NCI-H526 (cell line): ENCODE results near the gene LMO7.
"Not testable (repeated sequence)": the region's sequence is repeated elsewhere in the genome, so short reads cannot be mapped to it uniquely, and the experiment has no call there.

Experiments used
- DNase-seq, 2 experiments: peaks; one replicate each; lab custom pipeline; 2025; lab: John Stamatoyannopoulos, UW

The LMO7 gene

DNA sequence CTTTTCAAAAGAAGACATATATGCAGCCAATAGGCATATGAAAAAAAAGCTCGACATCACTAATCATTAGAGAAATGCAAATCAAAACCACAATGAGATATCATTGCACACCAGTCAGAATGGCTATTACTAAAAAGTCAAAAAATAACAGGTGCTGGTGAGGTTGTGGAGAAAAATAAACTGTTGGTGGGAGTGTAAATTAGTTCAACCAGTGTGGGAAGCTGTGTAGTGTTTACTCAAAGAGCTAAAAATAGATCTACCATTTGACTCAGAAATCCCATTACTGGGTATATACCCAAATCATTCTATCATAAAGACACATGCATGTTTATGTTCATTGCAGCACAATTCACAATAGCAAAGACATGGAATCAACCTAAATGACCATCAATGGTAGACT, 106.9 kb downstream of the LMO7 start:
- DNase-seq, result not testable (repeated sequence)

DNA sequence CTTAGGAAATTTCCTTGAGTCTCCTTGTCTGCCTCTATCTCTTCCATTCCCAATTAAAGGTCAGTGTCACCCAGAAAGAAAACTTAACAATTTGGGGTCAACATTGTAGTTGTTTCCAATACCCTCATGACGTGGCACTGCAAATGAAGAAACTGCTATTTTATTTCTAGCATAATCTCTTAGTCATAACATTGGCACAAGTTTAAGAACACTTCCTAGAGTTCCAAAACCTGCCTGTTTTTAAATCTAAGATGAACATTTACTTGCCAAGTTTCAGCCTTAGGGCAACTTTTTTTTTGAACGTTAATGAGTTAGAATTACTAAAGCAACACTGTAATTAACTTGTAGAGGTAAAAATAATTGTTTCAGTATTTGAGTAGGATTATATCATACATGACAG, 108.0 kb downstream of the LMO7 start:
- no peak for DNase-seq

DNA sequence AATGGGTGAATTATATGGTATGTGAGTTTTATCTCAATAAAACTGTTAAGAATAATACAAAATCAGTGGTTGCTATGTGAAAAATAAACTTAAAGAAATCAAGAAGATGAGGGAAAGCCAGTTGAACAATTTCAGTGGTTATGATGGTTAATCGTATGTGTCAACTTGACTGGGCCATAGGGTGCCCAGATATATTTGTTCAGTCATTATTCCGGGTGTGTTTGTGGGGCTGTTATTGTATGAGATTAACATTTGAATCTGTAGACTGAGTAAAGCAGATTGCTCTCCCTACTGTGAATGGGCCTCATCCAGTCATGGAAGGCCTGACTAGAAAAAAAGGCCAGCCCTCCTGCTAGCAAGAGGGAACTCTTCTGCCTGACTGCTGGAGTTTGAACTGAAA, 109.3 kb downstream of the LMO7 start:
- no peak for DNase-seq

DNA sequence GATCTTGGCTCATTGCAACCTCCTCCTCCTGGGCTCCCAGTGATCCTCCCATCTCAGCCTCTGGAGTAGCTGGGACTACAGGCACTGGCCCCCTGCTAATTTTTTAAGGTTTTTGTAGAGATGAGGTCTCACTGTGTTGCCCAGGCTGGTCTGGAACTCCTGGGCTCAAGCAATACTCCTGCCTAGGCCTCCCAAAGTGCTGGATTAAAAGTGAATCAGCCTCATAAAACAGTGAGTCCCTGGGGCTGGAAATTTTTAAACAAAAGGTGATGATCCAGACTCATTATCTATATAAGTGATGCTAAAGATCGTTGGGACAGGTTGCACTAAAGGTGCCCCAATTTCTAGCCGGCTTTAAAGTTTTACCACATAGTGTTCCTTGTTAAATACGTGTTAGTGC, 112.7 kb downstream of the LMO7 start:
- DNase-seq, result no peak

DNA sequence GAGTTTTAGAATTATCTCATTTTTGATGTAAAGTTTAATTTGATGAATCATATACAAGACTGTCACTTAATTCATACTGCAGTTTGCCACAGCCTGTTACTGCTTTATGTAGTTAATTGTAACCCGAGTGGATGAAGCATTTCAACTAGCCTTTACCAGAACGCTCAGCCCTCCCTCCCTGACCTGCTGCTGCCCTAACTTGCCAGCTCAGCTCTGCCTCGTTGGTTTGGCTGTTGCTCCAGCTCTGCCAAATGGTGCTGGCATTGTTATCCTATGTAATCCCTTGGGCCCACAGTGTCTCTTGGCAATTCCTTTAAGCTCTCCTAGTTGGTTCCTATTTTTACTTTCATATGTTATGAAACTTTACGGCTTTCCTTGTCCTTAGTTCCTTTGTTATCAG, 113.3 kb downstream of the LMO7 start:
- DNase-seq, result peak; percentile 20 to 49

DNA sequence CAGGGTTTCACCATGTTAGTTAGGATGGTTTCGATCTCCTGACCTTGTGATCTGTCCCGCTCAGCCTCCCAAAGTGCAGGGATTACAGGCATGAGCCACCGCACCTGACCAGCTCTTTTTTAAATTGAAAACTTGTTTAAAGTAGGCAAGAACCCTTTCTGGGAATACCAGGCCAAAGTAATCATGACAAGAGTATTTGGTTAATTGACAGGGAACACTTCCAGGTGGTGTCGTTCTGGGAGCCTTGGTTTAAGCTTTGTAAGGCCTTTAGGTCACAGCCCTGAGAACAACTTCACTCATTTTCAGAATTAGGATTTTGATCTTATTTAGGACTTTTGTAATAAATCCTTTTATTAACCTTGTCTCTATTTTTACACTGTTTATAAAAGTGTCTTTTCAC, 115.2 kb downstream of the LMO7 start:
- DNase-seq, result no peak

DNA sequence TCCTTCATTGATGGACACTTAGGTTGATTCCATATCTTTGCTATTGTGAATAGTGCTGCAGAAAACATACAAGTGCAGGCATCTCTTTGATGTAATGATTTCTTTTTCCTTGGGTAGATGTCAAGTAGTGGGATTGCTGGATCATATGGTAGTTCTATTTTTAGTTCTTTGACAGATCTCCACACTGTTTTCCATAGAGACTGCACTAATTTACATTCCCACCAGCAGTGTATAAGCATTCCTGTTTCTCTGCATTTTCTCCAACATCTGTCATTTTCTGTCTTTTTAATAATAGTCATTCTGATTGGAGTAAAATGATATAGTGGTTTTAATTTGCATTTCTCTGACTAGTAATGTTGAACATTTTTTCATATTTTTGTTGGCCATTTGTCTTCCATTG, 116.7 kb downstream of the LMO7 start:
- DNase-seq, result no peak

DNA sequence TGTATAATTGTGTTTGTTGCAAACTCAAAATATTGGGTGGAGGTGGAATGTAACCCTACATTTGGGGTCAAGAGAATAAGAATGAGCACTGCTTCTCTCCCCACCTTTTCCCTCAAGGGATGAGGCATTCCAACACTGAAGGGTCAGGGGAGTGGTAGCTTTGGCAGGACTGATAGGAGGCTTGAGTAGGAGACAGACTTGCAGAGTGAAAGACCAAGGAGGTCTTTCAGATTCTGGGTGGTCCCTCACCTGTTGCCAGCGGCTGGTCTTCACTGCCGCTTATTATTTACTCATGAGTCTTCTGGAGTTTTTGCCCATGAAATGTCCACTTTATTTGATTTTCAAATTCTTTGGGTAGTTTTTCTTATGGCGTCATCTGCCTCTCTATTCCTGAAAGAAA, 118.8 kb downstream of the LMO7 start:
- no peak for DNase-seq

DNA sequence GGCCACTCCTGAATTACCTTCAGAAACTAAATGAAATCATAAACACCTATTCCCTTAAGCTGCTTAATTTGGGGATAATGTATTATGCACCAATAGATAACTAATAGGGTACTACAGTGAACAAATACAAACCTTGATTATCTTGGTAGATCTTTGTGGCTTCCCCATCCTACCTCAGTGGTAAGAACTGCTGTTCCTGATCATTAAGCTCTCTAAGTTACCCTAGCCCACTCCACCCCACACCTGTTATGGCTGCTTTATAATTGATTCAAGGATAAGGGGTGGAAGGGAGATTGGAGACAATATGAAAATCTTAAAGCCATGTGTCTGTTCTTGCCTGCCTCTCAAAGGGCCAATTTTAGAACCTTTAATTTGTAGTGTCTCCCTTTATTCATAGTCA, 121.2 kb downstream of the LMO7 start:
- DNase-seq, result no peak

DNA sequence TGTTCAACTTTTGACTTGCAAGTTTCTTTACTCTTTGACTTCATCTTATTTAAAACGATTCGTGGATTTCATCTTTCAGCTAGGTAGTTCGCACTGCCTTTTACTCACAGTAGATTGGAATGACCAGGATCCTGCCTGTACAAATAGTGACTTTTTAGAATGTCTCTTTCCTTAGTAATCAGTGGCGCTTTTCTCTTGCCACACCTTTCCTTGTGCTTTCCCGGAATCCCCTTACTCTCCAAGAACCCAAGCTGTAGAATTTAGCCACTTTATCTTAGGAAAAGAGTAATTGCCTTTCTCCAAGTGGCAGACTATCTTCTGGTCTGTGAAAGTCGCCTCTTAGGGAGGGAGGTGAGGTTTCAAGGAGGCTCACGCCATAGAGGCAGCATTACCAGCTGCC, 123.4 kb downstream of the LMO7 start:
- DNase-seq, result no peak

DNA sequence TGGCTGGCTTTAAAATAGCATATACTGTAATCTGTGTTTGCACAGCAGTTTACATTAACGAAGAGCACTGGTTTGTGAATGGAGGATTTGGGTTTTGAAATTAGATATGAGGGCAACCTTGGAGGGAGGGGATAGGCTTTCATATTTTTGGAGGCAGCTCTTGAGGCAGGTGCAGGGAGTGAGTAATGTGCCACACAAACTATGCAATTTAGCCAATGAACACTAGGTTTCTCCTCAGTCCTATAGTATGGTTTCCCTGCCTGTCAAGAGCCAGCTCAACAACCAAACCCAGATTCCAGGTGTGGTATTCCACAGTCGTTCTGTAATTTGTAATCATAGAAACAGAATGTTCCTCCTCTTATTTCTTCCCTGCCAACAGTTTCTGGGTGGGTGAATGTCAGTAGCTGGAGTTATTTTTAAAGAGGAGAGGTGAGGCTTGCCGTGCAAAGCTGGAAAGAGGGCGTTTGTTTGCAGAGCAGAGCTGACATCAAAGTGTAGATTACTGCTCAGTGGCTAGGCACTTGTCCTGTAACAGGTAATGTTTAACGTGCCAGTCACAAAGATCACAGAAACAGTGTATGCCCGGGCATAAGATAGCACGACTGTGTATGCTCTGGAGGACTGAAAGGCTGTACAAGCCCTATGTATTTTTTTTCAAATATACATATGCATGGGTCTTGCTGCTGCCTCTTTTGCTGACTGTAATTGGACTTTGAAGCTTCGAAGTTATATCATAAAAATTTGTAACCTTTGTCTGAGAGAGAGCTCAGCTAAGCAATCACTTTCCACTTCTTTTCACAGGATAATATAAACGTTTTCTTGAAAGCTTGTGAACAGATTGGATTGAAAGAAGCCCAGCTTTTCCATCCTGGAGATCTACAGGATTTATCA, 124.2 kb downstream of the LMO7 start:
- DNase-seq, result peak; percentile 48 to 74

DNA sequence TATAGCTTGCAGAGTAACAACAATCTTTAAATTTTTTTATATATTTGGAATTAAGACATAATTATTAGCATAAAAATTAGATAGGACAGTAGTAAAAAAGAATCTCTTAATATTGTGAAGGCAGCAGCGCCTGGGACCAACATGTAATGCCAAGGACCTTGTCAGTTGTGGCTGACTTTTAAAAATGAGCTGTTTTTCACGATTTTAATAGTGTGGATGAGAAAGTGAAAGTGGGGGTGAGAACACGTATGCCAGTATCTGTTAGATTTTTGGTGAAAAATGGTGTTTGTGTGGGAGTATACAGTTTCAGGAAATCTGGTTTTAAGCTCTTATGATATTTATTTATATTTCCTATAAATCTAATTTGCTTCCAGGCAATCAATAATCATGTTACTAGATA, 125.2 kb downstream of the LMO7 start:
- DNase-seq, result no peak

DNA sequence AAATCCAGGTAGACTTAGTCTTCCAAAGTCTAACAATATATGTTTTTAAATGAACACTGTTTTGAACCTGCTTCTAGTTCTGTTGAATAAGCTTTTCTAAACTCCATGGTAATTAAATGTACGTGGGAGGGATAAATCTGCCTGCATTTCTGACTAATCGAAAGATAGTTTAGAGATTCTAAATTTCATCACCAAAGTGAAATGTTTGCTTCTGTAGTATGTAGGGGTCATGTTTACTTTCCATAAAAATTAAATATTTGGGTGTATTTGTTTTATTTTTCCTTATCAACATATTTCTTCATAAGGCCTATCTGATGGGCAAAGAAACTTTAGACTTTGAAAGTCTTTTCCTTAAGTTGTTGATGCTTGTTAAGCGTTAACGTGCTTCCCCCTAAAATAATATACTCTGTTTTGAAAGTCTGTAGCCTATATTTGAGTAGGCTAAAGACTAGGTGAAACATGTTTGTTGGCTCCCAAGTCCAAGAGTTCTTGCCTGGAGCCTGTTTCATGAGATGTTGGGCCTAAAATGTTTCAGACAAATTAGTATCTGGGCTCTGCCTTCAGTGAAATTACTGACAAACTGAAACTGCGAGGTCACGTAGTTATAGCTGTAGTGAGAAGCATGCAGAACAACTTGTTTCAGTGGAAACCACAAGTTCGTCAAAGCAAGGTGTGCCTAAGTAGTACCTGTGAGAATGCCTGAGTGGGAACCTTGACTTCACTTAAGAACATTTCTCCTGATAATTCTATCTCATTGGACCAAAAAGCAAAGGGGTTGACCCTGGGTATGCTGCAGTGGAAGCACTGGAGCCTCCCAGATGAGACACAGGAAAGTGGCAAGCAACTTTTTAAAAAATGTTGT, 126.2 kb downstream of the LMO7 start:
- no peak for DNase-seq

DNA sequence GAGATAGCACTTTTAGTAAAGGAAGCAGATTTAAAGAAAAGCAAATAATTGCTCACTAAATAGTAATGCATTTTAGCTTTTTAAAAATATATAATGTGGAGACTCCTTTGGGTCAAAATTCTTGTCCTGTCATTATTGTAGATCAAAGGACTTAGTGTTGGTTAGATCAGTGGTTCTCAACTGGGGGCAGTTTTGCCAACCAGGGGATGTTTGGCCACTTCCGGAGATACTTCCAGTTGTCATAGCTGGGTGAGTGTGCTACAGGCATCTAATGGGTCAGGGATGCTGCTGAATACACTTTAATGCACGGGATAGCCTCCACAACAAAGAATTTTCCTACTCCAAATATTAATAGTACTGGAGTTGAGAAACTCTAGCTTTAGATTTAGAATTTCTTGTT, 126.8 kb downstream of the LMO7 start:
- DNase-seq, result no peak

DNA sequence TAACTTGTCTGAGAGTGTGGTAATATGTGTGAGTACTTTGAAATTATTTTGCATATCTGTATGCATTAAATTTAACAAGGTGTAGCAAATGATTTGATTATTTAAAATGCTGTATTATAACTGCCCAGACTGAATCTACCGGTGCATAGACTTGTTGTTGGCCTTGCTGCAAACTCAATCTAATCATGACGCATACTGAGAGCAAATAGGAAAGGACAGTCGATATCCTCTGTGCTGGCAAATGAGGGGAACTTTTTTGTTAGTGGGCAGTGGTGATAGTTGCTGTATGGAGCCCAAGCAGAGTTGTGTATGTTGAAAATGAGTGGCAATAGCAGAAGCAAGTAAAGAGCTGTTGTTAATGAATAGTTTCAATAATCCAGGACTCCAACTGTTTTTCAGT, 127.4 kb downstream of the LMO7 start:
- peak in 1 of 2 experiments; percentile 33 for DNase-seq

DNA sequence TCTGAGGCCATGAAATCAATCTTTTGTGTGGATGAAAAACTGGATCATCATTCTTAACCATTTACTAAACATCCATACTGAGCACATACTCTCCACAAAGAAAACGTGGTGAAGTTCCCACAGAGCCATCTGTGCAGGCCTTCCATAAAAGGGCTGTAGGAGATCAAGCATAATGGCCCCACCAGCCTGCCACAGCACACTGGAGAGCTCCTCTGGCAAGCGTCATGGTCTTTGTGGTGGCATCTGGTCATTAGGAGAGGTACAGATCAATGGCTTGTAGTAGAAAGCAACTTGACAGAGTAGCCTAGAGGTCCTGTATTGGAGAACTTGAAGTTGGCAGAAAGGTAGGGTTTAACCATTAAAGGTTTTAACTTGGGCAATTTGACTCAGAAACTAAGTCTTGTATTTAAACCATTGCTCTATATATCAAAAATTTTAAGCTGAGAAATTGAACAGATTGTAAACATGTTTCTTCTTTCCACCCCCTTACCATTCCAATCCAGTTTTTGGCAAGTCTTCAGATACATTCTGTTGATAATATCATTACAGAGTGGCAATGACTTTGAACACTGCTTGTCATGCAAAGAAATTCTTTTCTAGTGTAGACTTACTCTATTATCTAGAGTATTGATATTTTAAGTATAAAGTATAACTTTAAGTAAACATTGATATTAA, 128.3 kb downstream of the LMO7 start:
- DNase-seq, result no peak

DNA sequence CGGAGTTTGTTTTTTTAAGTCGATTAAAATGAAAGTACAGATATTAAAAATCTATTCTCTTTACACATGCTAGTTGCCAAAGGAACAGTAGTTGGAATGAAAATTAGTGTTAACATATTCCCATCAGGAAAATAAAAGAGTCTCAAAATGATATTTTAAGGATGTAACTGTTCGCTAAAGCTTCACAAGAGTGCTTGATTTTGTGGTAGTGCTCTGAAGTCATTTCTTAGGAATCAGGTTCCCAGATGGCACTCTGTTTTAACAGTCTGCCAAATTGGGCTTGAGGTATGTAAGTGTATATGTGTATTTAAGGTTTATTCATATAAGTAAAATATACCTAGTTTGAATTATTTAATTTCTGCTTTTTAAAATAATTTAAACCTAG, 128.8 kb downstream of the LMO7 start:
- DNase-seq, result no peak

DNA sequence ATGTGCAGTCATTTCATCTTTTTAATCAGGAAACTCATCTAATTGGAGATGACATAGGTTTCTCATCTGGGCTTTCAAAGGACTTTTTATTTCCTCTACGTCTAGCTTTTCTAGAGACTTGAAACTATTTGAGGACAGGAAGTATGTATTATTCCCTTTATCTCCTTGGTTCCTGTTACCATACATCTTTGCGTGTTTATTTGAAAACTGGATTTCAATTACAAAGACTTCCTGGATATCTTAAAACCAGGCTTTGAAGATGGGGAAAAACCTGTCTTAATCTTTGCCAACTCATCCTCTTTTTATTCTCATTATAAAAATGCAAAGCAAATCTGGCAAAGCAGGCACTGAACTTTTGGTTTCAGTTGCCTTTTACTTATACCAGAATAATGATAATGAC, 130.5 kb downstream of the LMO7 start:
- DNase-seq, result no peak

DNA sequence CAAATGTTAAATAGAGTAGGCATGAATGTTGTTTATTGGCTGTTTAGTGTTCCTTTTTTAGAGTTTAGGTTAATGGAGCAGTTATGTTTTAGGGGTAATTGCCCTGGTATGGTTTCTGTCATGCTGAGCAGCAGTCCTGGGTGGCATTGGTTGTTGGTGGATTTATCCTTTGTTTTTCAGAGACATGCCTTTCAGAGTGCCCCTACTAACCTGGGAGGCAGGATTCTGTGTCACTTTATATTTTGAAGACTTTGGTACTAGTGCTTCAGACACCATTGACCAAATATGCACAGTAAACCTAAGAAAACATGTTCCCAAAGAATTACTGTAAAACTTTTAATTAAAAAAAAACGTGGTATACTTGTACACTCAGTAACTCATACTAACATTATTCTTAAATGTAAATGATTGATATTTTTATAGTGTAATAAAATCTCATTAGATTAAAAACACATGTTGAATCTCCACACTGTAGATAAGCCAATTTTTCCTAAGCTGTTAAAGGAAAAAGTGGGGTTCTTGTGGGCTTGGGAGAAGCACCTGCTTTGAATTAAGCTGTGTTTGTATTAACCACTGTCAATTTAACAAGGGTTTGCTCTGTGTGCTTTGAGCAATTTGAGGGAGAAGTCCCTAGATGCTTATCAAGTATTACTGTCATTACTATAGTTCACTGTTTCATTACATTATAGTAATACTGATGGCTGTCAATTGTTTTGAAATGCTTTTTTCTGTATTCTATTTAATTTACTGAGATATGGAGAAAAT, 133.2 kb downstream of the LMO7 start:
- no peak for DNase-seq

DNA sequence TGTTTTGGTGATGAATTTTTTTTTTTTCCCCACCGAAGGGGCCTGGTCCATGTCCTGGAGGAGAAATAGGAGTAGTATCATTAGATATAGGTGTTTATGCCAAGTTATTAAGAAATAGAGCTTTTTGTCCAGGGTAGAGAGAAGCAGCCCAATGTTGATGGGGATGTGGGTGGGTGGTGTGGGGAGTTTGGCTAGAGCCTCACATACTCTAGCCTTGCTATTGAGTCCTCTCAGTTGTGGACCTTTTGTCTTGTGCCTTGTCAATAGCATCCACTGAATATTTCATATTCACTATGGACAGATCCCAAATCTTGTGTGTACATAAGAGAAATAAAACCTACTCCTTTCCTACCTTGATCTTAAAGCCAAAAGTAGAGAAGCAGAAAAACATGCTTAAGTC, 134.0 kb downstream of the LMO7 start:
- no peak for DNase-seq

DNA sequence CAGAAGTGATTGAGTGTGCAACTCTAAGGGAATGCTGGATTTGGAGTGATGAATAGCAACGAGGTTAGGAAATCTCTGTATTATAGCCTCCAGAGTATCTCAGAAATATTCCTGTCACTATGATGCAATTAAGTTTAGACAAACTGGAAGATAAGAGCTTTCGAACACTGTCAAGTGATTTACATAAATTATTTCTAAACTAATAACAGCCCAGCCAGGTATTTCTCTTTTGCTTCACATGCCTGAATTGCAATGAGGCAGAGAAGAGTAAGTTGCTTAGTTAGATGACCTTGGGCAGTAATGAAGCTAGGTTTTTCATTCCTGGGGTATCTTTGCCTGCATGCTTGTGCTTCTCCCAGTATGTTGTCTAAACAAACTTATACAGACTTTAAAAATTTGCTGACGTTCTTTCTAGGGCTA, 134.5 kb downstream of the LMO7 start:
- no peak for DNase-seq

DNA sequence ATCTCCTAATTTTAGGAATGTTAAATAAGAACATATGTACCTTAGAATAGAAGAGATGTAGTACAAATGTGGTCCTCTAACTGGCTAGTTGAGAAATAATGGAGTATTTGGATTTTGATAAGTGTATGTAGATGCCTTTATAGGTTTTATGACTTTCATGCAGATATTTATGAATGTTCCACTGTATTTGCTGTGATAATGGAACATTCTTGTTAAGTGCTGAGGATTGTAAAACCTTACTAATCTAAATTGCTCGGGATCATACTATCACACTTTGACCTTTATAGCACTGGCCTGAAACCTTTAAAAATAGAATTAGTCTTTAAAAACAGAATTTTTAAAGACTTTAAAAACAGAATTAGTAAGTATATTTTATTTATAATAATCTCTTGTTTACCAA, 135.1 kb downstream of the LMO7 start:
- no peak for DNase-seq
